ENCODE measurements around the gene HBP1.

GRCh38 chr7:107208563-107208962, 39.8 kb downstream of the HBP1 start:
- TF ChIP-seq CTCF (IDR thresholded peaks at IDR 0.05; ENCODE audit: insufficient read depth, low read length) = no peak
- no peak for TF ChIP-seq POLR2AphosphoS5 (IDR thresholded peaks at IDR 0.05; ENCODE audit: low read depth)

Data from HL-60 (cell line).